Suprapubic skin (tissue), 4 donors: ENCODE results near the gene ACO2.

Source experiments
- EP300 ChIP-seq: sonication (generic); formaldehyde crosslinking; IDR thresholded peaks from one replicate; pipeline ENCODE4 v1.6.1; 2017; ENCODE audit warnings: antibody characterized with exemption
- POLR2A ChIP-seq, 2 donors: fragments of 450-650 bp; IDR thresholded peaks; one replicate each; pipeline ENCODE4 v1.6.1; 2017; ENCODE audit warnings: antibody characterized with exemption in 2 of 2, mild to moderate bottlenecking in 2 of 2, moderate library complexity in 2 of 2
- POLR2AphosphoS5 ChIP-seq, 3 donors: sonication (generic); formaldehyde crosslinking; IDR thresholded peaks; one replicate each; pipeline ENCODE4 v1.6.1; 2017; ENCODE audit warnings: antibody characterized with exemption in 3 of 3
- TF ChIP-seq, protein P1 (sequence below), 2 donors: fragments of 200-600 bp in 1 of 2; fragments of 450-650 bp in 1 of 2; sonication (generic) in 1 of 2; IDR thresholded peaks; one replicate each; pipeline ENCODE4 v1.5.1; 2016 to 2019; ENCODE audit warnings: antibody characterized with exemption in 2 of 2, mild to moderate bottlenecking in 1 of 2, moderate library complexity in 1 of 2

DNA sequence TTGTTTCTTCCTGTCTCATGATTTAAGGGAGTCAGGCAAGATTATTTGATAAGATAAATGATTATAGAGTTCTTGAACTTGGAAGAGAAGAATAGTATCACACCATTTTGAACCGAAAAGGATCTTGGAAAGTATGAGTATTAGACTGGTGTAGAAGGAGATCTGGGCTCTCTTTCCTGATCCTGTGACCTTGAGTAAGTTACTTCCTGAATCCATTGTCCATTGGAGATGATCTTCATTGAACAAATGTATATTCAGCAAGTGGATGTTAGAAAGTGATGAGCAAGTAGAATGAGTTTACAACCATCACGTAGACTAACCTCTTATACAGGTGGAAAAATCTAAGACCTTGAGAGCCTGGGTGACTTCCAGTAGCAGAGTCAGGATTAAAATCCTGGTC lies 2.0 kb downstream of the ACO2 start:
- TF ChIP-seq, protein P1, sequence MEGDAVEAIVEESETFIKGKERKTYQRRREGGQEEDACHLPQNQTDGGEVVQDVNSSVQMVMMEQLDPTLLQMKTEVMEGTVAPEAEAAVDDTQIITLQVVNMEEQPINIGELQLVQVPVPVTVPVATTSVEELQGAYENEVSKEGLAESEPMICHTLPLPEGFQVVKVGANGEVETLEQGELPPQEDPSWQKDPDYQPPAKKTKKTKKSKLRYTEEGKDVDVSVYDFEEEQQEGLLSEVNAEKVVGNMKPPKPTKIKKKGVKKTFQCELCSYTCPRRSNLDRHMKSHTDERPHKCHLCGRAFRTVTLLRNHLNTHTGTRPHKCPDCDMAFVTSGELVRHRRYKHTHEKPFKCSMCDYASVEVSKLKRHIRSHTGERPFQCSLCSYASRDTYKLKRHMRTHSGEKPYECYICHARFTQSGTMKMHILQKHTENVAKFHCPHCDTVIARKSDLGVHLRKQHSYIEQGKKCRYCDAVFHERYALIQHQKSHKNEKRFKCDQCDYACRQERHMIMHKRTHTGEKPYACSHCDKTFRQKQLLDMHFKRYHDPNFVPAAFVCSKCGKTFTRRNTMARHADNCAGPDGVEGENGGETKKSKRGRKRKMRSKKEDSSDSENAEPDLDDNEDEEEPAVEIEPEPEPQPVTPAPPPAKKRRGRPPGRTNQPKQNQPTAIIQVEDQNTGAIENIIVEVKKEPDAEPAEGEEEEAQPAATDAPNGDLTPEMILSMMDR (IDR thresholded peaks at IDR 0.05): no peak
- TF ChIP-seq POLR2AphosphoS5 (IDR thresholded peaks at IDR 0.05): no peak
- TF ChIP-seq EP300: no peak
- TF ChIP-seq POLR2A (IDR thresholded peaks at IDR 0.05): no peak
